Esophagus muscularis mucosa (tissue), 4 donors: ENCODE results near the gene KLHL26. TPM values are rescaled to one million over a fixed set of nuclear protein-coding genes. Genes with fewer than 3 reads are reported as not detected.

ENCODE experiments used
- DNase-seq: peaks from one replicate; pipeline ENCODE4 v3.0.0-alpha.2; 2017; ENCODE audit errors: extremely low spot score
- H3K27ac ChIP-seq, 4 donors: fragments of 200-600 bp; sonication (generic); replicated peaks in 1 of 4; 1 replicate in 3 of 4; 2 replicates in 1 of 4; pipeline ENCODE4 v1.5.1; 2016 to 2019; ENCODE audit warnings: mild to moderate bottlenecking in 1 of 4
- H3K27me3 ChIP-seq, 4 donors: fragments of 200-600 bp; sonication (generic); one replicate each; pipeline versions ENCODE4 v1.5.1 to v1.6.0; 2016 to 2019
- H3K36me3 ChIP-seq, 4 donors: fragments of 200-600 bp; sonication (generic); one replicate each; pipeline ENCODE4 v1.5.1; 2016 to 2019
- H3K4me1 ChIP-seq, 4 donors: fragments of 200-600 bp; sonication (generic); one replicate each; pipeline ENCODE4 v1.5.1; 2016 to 2019
- H3K4me3 ChIP-seq, 4 donors: fragments of 200-600 bp; sonication (generic); 1 replicate in 2 of 4; 2 replicates in 2 of 4; pipeline ENCODE4 v1.5.1; 2016 to 2019; ENCODE audit warnings: mild to moderate bottlenecking in 4 of 4, moderate library complexity in 1 of 4
- H3K9me3 ChIP-seq, 4 donors: fragments of 200-600 bp; sonication (generic); 1 replicate in 3 of 4; 2 replicates in 1 of 4; pipeline ENCODE4 v1.5.1; 2016 to 2019
- EP300 ChIP-seq: sonication (generic); formaldehyde crosslinking; IDR thresholded peaks from one replicate; pipeline ENCODE4 v1.6.1; 2017; ENCODE audit warnings: antibody characterized with exemption
- POLR2A ChIP-seq: fragments of 450-650 bp; IDR thresholded peaks from one replicate; pipeline ENCODE4 v1.6.1; 2017; ENCODE audit warnings: antibody characterized with exemption, moderate library complexity, mild to moderate bottlenecking, low read depth
- POLR2AphosphoS5 ChIP-seq, 2 donors: sonication (generic); formaldehyde crosslinking; IDR thresholded peaks; one replicate each; pipeline ENCODE4 v1.6.1; 2017; ENCODE audit warnings: antibody characterized with exemption in 2 of 2
- WGBS: methylation state at CpG from one replicate; pipeline ENCODE4 v1.1.5; 2018; 5-methylcytosine and 5-hydroxymethylcytosine counted together
- intact Hi-C: fragments of 100-400 bp; cut with DNase I; formaldehyde crosslinking; loops from one replicate; pipeline ENCODE4 v1.15.1; 2023
- total RNA-seq, 4 donors: library from RNA; depleted of rRNA; stranded (reverse); fragments of >200 nt; gene quantifications; one replicate each; pipeline versions ENCODE4 v1.1.0 to v1.2.1, GENCODE V29; 2016
- TF ChIP-seq, protein P1 (sequence below), 3 experiments: fragments of 200-600 bp in 2 of 3; fragments of 450-650 bp in 1 of 3; sonication (generic) in 2 of 3; IDR thresholded peaks; one replicate each; pipeline ENCODE4 v1.5.1; 2017 to 2019; ENCODE audit warnings: antibody characterized with exemption in 3 of 3, mild to moderate bottlenecking in 2 of 3, moderate library complexity in 1 of 3

The KLHL26 gene
- total RNA-seq, 4 donors from 2014 or later: 9.1 to 19.0 (median 13.5) TPM

DNA sequence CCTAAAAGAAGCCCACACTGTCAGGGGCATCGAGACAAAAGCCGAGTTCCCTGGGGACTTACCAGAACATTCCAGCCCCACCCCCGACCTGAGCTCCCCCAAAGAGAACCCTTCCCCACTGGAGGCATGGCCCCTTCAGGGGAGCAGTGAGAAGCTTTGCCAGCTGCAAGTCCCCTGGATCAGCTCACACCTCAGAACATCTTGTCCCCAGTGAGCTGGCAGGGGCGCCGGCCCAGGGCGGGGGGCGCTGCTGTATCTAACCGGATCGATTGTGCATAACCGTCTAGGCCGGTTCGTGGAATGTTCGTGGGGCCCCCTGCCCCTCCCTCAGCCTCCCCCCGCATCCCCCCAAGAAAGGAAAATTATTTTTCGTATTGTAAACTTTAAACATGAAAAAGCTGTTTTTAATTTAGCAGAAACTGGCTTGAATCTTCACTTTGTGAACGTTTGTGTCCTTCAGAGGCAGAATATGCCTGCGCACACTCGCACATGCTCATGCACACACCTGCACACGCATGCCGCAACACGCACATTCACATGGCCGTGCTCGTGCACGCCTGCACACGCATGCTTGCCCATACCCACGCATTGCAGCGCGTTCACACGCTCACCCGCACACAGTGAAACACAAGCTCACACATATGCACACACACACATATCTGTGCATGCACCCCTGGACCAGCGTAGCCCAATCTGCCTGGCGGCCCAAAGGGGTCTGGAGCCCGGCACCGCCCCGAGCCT lies 34.6 kb downstream of the KLHL26 start:
- no peak overlapping the region for H3K4me3 ChIP-seq
- intact Hi-C loops: loop anchor here (5.0 kb wide), 1 partner anchor 34 kb away; the partner anchor contains the start of gene KLHL26
- TF ChIP-seq, protein P1, sequence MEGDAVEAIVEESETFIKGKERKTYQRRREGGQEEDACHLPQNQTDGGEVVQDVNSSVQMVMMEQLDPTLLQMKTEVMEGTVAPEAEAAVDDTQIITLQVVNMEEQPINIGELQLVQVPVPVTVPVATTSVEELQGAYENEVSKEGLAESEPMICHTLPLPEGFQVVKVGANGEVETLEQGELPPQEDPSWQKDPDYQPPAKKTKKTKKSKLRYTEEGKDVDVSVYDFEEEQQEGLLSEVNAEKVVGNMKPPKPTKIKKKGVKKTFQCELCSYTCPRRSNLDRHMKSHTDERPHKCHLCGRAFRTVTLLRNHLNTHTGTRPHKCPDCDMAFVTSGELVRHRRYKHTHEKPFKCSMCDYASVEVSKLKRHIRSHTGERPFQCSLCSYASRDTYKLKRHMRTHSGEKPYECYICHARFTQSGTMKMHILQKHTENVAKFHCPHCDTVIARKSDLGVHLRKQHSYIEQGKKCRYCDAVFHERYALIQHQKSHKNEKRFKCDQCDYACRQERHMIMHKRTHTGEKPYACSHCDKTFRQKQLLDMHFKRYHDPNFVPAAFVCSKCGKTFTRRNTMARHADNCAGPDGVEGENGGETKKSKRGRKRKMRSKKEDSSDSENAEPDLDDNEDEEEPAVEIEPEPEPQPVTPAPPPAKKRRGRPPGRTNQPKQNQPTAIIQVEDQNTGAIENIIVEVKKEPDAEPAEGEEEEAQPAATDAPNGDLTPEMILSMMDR (IDR thresholded peaks at IDR 0.05): no peak
- TF ChIP-seq EP300 (no peak), POLR2AphosphoS5 (IDR thresholded peaks at IDR 0.05) (peak in 1 of 2 donors; percentile 52), POLR2A (no peak)
- H3K27me3 ChIP-seq: no peaks in the 10 kb centered on the region
- H3K9me3 ChIP-seq: no peaks in the 10 kb centered on the region
- peak overlapping the region; percentile 72 to 82 (median 78) for H3K27ac ChIP-seq
- H3K36me3 ChIP-seq: peaks cover 21 to 32% (median 29%) of the 10 kb centered on the region in 4 donors
- 53% methylated on average over 34 of the region's 35 CpGs for WGBS
- DNase-seq: no peak
- H3K4me1 ChIP-seq: peaks cover 18 to 73% (median 67%) of the 10 kb centered on the region in 4 donors

DNA sequence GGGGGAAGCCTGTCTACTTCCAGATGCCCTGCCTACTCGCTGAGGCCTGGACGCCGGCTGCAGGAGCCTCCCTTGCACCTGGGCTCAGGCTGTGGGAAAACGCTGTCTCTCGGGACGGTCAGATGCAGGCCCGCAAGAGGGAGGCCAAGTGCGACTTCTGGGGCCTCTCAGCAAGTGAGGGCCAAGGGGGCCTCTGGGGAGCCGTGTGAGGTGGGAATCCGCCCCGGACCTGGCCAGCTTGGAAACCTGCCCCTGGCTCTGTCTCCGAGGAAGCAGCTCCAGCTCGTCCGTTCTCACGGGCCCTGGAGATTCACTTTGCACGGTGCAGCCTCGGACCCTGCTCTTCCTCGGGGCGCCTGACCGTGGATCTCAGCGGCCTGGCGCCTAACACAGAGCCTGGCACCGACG lies 35.2 kb downstream of the KLHL26 start:
- no peak for DNase-seq
- TF ChIP-seq EP300: no peak
- no peak for TF ChIP-seq POLR2AphosphoS5 (IDR thresholded peaks at IDR 0.05)
- TF ChIP-seq, protein P1 (IDR thresholded peaks at IDR 0.05): no peak
- TF ChIP-seq POLR2A: no peak
- 45% methylated on average over 8 of the region's 24 CpGs for WGBS
- intact Hi-C loops: loop anchor here (5.0 kb wide), 1 partner anchor 35 kb away; the partner anchor contains the start of gene KLHL26
- peak overlapping the region; percentile 72 to 82 (median 78) for H3K27ac ChIP-seq
- H3K27me3 ChIP-seq: no peaks in the 10 kb centered on the region
- no peaks in the 10 kb centered on the region for H3K9me3 ChIP-seq
- peaks cover 17 to 71% (median 64%) of the 10 kb centered on the region in 4 donors for H3K4me1 ChIP-seq
- peak overlapping the region in 3 of 4 donors; percentile 3 to 30 (median 12) for H3K4me3 ChIP-seq
- peaks cover 21 to 32% (median 28%) of the 10 kb centered on the region in 4 donors for H3K36me3 ChIP-seq

DNA sequence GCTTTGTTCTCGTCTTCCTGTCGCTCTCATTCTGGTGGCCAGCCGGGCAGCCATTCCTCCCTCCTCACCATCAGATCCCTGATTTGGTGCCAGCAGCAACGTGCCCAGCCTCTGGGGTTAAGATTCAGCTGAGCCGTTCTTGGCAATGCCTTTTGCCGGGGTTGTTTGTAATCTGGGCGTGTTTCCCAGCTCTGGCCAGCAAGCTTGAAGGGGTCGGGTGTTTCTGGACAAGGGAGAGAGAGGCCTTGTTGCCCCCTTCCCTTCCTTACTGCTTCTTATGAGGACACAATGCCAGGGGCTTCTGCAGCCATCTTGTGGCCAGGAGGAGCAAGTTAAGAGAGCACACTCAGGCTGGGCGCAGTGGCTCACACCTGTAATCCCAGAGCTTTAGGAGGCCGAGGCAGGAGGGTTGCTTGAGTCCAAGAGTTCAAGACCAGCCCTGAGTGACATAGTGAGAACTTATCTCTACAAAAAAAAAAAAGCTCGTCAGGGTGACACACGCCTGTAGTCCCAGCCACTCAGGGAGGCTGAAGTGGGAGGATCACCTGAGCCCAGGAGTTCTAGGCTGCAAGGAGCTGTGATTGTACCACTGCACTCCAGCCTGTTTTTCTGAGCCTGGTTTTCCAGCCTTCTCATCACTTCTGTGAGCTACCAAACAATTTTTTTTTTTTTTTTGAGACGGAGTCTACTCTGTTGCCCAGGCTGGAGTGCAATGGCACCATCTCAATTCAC lies 35.9 kb downstream of the KLHL26 start:
- WGBS: 37% methylated on average over 13 of the region's 13 CpGs
- Histone ChIP-seq H3K4me3 (peak overlapping the region in 3 of 4 donors; percentile 3 to 30 (median 12)), H3K36me3 (peaks cover 17 to 26% (median 23%) of the 10 kb centered on the region in 4 donors), H3K27ac (peak overlapping the region; percentile 72 to 82 (median 78)), H3K9me3 (no peaks in the 10 kb centered on the region), H3K27me3 (no peaks in the 10 kb centered on the region), H3K4me1 (peaks cover 19 to 78% (median 70%) of the 10 kb centered on the region in 4 donors)
- intact Hi-C loops: loop anchor here (5.0 kb wide), 1 partner anchor 35 kb away; the partner anchor contains the start of gene KLHL26
- DNase-seq: no peak
- TF ChIP-seq POLR2A: no peak
- peak in 1 of 2 donors; percentile 15 for TF ChIP-seq POLR2AphosphoS5 (IDR thresholded peaks at IDR 0.05)
- no peak for TF ChIP-seq EP300
- TF ChIP-seq, protein P1 (IDR thresholded peaks at IDR 0.05): peak; percentile 23 to 49 (median 38)

DNA sequence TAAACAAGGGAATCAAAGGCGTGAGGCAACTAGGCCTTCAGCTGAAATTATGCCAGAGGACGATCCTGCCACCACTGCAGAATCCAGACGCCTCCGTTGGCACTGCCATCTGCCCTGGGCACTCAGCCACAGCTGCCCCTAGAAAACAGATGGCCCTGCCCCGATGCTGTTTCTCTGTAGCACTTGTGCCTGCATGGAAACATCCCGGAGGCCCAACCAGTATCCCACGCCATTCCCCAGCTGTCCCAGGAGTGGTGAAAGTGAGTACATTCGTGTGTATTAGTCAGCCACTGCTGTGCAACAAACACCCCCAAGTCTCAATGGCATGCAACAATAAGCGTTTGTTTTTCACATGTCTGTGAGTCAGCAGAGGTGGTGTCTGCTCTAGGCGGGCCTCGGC lies 37.8 kb downstream of the KLHL26 start:
- WGBS: 64% methylated on average over 7 of the region's 11 CpGs
- Histone ChIP-seq H3K9me3 (no peaks in the 10 kb centered on the region), H3K4me1 (peaks cover 29 to 84% (median 72%) of the 10 kb centered on the region in 4 donors), H3K27ac (peak overlapping the region; percentile 19 to 77 (median 38)), H3K27me3 (no peaks in the 10 kb centered on the region), H3K36me3 (peaks cover 0 to 8% (median 4%) of the 10 kb centered on the region in 4 donors), H3K4me3 (no peak overlapping the region)
- TF ChIP-seq EP300: no peak
- TF ChIP-seq, protein P1 (IDR thresholded peaks at IDR 0.05): no peak
- TF ChIP-seq POLR2AphosphoS5 (IDR thresholded peaks at IDR 0.05): no peak
- no peak for TF ChIP-seq POLR2A
- intact Hi-C loops: loop anchor here (5.0 kb wide), 2 partner anchors 37 to 82 kb away; partner anchors contain the start of gene KLHL26
- no peak for DNase-seq
